ENCODE measurements around the gene KCNJ5.

The KCNJ5 gene

GRCh38 chr11:128845334-128845780, 45.8 kb upstream of the KCNJ5 start:
- no peak for TF ChIP-seq EZH2phosphoT487 (conservative IDR thresholded peaks at IDR 0.05; ENCODE audit: low read length)
- TF ChIP-seq CTCF (IDR thresholded peaks at IDR 0.05; ENCODE audit: insufficient read depth, low read length, poor library complexity, severe bottlenecking), result no peak
- peak overlapping the region; percentile 100 for H3K27ac ChIP-seq (ENCODE audit: low read depth, low read length)

GRCh38 chr11:128846985-128847384, 44.2 kb upstream of the KCNJ5 start:
- no peaks in the 10 kb centered on the region for H3K9me2 ChIP-seq (replicated peaks; ENCODE audit: insufficient read depth, low read length)
- no peak overlapping the region for H2AFZ ChIP-seq (ENCODE audit: low read depth, low read length, severe bottlenecking)
- no peaks in the 10 kb centered on the region for H4K20me1 ChIP-seq (ENCODE audit: low read depth, low read length)
- no peak overlapping the region for H3K27ac ChIP-seq (ENCODE audit: low read depth, low read length)
- no peak overlapping the region for H3K9ac ChIP-seq (ENCODE audit: low read length)
- TF ChIP-seq EZH2phosphoT487 (conservative IDR thresholded peaks at IDR 0.05; ENCODE audit: low read length) (no peak), CTCF (IDR thresholded peaks at IDR 0.05; ENCODE audit: insufficient read depth, low read length, poor library complexity, severe bottlenecking) (no peak)
- peaks cover 21% of the 10 kb centered on the region for H3F3A ChIP-seq (ENCODE audit: insufficient read depth)
- no peaks in the 10 kb centered on the region for H3K27me3 ChIP-seq (ENCODE audit: low read length)
- no peaks in the 10 kb centered on the region for H3K79me2 ChIP-seq (ENCODE audit: insufficient read depth, low read length)
- no peak overlapping the region for H3K4me3 ChIP-seq (ENCODE audit: insufficient read depth, low read length, poor library complexity, severe bottlenecking)
- H3K4me2 ChIP-seq (ENCODE audit: low read depth, low read length, poor library complexity, severe bottlenecking), result no peak overlapping the region
- no peaks in the 10 kb centered on the region for H3K9me3 ChIP-seq (ENCODE audit: insufficient read depth, low read length)
- no peaks in the 10 kb centered on the region for H3K36me3 ChIP-seq (ENCODE audit: low read length)

More at GRCh38 chr11:128845334-128845780, 45.8 kb upstream of the KCNJ5 start:
- Histone ChIP-seq H3K9me2 (replicated peaks; ENCODE audit: insufficient read depth, low read length) (no peaks in the 10 kb centered on the region), H3K27me3 (ENCODE audit: low read length) (no peaks in the 10 kb centered on the region), H3K4me2 (ENCODE audit: low read depth, low read length, poor library complexity, severe bottlenecking) (peak overlapping the region; percentile 88), H3K79me2 (ENCODE audit: insufficient read depth, low read length) (no peaks in the 10 kb centered on the region), H2AFZ (ENCODE audit: low read depth, low read length, severe bottlenecking) (no peak overlapping the region), H3K36me3 (ENCODE audit: low read length) (no peaks in the 10 kb centered on the region), H3K9ac (ENCODE audit: low read length) (no peak overlapping the region), H3F3A (ENCODE audit: insufficient read depth) (peaks cover 30% of the 10 kb centered on the region), H3K9me3 (ENCODE audit: insufficient read depth, low read length) (no peaks in the 10 kb centered on the region), H4K20me1 (ENCODE audit: low read depth, low read length) (no peaks in the 10 kb centered on the region), H3K4me3 (ENCODE audit: insufficient read depth, low read length, poor library complexity, severe bottlenecking) (no peak overlapping the region)

- Histone ChIP-seq H3K27me3 (ENCODE audit: low read length) (no peaks in the 10 kb centered on the region), H3K36me3 (ENCODE audit: low read length) (no peaks in the 10 kb centered on the region), H2AFZ (ENCODE audit: low read depth, low read length, severe bottlenecking) (peak overlapping the region; percentile 76), H3K4me2 (ENCODE audit: low read depth, low read length, poor library complexity, severe bottlenecking) (no peak overlapping the region), H4K20me1 (ENCODE audit: low read depth, low read length) (no peaks in the 10 kb centered on the region), H3K9ac (ENCODE audit: low read length) (peak overlapping the region; percentile 22; the same call in 1 of the 2 replicates), H3K9me3 (ENCODE audit: insufficient read depth, low read length) (no peaks in the 10 kb centered on the region), H3K79me2 (ENCODE audit: insufficient read depth, low read length) (no peaks in the 10 kb centered on the region), H3K9me2 (replicated peaks; ENCODE audit: insufficient read depth, low read length) (no peaks in the 10 kb centered on the region), H3F3A (ENCODE audit: insufficient read depth) (peaks cover 4% of the 10 kb centered on the region; the same call in 1 of the 2 replicates), H3K4me3 (ENCODE audit: insufficient read depth, low read length, poor library complexity, severe bottlenecking) (no peak overlapping the region), H3K27ac (ENCODE audit: low read depth, low read length) (peak overlapping the region; percentile 42; the same call in 1 of the 2 replicates)
- TF ChIP-seq EZH2phosphoT487 (conservative IDR thresholded peaks at IDR 0.05; ENCODE audit: low read length) (no peak), CTCF (IDR thresholded peaks at IDR 0.05; ENCODE audit: insufficient read depth, low read length, poor library complexity, severe bottlenecking) (peak; percentile 64)
Measured at GRCh38 chr11:128848815-128849455, 42.2 kb upstream of the KCNJ5 start.
